GM12865 (cell line): ENCODE measurements around the gene ITPR2.

Experiments used
- DNase-seq: peaks from one replicate; pipeline ENCODE4 v3.0.0; 2010; ENCODE audit warnings: low read depth
- H3K4me3 ChIP-seq: 2 replicates; pipeline ENCODE4 v1.5.1; 2011; ENCODE audit warnings: mild to moderate bottlenecking, low read depth, low read length, control low read depth
- TF ChIP-seq, protein P1 (sequence below): IDR thresholded peaks from 2 replicates; pipeline ENCODE4 v1.5.1; 2011; ENCODE audit warnings: low read length, control low read depth, low read depth, inconsistent platforms; ENCODE audit not compliant: insufficient read depth; ENCODE audit errors: missing control alignments

ITPR2 gene

GRCh38 chr12:26473291-26473690 is 359.7 kb downstream of the ITPR2 start:
- TF ChIP-seq, protein P1, sequence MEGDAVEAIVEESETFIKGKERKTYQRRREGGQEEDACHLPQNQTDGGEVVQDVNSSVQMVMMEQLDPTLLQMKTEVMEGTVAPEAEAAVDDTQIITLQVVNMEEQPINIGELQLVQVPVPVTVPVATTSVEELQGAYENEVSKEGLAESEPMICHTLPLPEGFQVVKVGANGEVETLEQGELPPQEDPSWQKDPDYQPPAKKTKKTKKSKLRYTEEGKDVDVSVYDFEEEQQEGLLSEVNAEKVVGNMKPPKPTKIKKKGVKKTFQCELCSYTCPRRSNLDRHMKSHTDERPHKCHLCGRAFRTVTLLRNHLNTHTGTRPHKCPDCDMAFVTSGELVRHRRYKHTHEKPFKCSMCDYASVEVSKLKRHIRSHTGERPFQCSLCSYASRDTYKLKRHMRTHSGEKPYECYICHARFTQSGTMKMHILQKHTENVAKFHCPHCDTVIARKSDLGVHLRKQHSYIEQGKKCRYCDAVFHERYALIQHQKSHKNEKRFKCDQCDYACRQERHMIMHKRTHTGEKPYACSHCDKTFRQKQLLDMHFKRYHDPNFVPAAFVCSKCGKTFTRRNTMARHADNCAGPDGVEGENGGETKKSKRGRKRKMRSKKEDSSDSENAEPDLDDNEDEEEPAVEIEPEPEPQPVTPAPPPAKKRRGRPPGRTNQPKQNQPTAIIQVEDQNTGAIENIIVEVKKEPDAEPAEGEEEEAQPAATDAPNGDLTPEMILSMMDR = no peak
- peak; percentile 89 for DNase-seq
- no peak overlapping the region for H3K4me3 ChIP-seq

DNA sequence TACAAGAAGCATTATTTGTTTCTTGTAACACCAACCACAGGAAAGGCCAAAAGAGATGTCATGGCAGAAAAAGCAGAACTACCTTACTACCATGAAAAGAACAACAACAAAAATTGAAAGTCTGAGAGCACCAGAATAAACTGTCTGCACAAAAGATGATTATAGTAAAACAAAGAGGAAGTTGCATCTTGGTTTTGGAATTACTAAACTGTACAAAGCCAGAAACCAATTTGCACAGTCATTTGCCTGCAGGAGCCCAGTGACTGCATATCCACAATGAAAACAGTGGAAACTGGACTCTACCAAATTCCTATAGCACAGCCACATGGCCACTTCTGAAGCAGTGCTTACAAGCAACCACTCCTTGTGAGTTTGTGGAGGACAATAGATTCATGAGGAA is 361.4 kb downstream of the ITPR2 start:
- peak; percentile 78 for DNase-seq
- no peak overlapping the region for H3K4me3 ChIP-seq

DNA sequence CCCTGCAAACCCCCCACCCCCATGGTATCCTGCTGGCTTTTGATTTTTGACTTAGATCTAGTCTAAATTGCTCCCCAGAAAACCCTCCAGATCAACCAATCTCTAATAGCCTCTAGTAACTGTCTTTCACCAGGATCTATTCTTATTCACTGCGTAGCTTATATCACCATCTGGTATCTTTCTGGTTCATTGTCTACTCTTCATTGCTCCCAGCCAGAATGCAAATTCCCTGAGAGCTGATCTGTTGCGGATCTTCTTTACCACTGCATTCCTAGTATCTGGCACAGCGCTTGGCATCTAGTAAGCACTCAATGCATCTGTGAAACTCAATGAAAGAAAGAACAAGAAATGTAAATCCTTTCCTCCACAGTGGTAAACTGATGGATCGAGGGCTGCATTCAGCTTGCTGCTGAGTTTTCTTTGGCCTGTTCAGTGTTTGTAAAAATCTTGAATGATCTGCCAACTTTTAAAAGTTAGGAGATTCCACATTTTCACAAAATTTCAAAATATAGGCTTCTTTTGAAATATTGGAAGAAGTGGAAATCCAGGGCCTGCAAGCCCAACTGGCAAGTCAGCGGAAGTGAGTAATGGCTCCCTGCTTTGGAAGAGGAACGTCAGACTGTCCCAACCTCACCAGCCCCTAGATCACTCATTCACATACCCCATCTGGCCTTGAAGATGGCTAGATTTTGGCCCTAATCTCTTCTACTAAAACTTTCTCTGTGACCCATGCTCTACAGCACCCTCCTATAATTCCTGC is 363.4 kb downstream of the ITPR2 start:
- H3K4me3 ChIP-seq = no peak overlapping the region
- TF ChIP-seq, protein P1 = no peak
- DNase-seq = no peak

More for the DNA sequence above, 361.4 kb downstream of the ITPR2 start:
- TF ChIP-seq, protein P1 = no peak

DNA sequence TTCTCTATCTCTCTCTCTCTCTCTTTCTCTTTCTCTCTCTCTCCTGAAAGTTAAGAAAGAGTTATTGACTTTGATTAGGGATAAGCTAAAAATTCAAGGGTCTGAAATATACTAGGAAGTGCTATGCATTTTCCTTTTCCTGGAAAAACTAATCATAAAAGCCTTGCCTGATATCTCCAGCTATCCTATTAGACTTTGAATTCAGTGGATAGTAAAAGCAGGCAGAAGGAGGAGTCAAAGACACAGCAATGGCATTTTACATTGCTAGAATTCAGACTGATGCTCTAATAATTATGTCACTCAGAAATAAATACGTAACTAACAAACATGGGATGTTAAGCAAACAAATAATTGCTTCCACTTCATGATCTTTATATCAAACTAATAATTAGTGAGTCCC is 365.6 kb downstream of the ITPR2 start:
- TF ChIP-seq, protein P1 = no peak

DNA sequence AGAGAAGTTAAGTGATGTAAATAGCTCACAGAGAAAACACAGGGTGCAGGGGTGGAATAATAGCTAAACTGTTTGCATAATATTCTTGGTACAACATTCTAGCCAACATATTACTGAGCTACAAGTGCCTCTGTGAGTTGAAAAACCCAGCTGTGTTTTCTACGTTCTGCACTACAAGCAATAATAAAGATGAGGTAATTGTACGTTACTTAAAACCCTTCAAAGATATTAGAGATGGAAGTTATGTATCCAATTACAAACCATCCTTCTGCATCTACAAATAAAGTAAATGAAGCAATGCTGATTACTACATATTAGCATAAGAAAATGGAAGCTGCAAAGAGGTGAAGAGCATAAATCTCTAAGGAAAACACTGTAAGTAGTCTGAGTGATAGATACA is 366.3 kb downstream of the ITPR2 start:
- H3K4me3 ChIP-seq = no peak overlapping the region
- TF ChIP-seq, protein P1 = no peak
- no peak for DNase-seq

More for the DNA sequence above, 365.6 kb downstream of the ITPR2 start:
- no peak overlapping the region for H3K4me3 ChIP-seq
- DNase-seq = no peak

GRCh38 chr12:26465419-26466097 is 367.4 kb downstream of the ITPR2 start:
- TF ChIP-seq, protein P1 = no peak
- DNase-seq = no peak
- no peak overlapping the region for H3K4me3 ChIP-seq
